Mammary epithelial cell (primary cell): ENCODE results near the gene CXorf49B.
"Not testable (repeated sequence)": the region's sequence is repeated elsewhere in the genome, so short reads cannot be mapped to it uniquely, and the experiment has no call there.

Source experiments
- EZH2 ChIP-seq: IDR thresholded peaks from 2 replicates; pipeline ENCODE4 v1.6.1; 2012; ENCODE audit warnings: low read length, inconsistent platforms, borderline replicate concordance
- TF ChIP-seq, protein P1 (sequence below), 2 donors: IDR thresholded peaks in 1 of 2; conservative IDR thresholded peaks in 1 of 2; 2 replicates each; pipeline ENCODE4 v1.5.1; 2011 to 2012; ENCODE audit warnings: inconsistent platforms in 2 of 2, low read length in 2 of 2, mild to moderate bottlenecking in 2 of 2, control low read depth in 1 of 2, low read depth in 1 of 2; ENCODE audit not compliant: insufficient read depth in 1 of 2; ENCODE audit errors: extremely low read depth in 1 of 2

GRCh38 chrX:71719195-71719594, 44.0 kb upstream of the CXorf49B start:
- TF ChIP-seq, protein P1, sequence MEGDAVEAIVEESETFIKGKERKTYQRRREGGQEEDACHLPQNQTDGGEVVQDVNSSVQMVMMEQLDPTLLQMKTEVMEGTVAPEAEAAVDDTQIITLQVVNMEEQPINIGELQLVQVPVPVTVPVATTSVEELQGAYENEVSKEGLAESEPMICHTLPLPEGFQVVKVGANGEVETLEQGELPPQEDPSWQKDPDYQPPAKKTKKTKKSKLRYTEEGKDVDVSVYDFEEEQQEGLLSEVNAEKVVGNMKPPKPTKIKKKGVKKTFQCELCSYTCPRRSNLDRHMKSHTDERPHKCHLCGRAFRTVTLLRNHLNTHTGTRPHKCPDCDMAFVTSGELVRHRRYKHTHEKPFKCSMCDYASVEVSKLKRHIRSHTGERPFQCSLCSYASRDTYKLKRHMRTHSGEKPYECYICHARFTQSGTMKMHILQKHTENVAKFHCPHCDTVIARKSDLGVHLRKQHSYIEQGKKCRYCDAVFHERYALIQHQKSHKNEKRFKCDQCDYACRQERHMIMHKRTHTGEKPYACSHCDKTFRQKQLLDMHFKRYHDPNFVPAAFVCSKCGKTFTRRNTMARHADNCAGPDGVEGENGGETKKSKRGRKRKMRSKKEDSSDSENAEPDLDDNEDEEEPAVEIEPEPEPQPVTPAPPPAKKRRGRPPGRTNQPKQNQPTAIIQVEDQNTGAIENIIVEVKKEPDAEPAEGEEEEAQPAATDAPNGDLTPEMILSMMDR (conservative IDR thresholded peaks at IDR 0.05 in 1 of 2, IDR thresholded peaks at IDR 0.05 in 1 of 2; ENCODE audit: extremely low read depth in 1 of 2, insufficient read depth in 1 of 2, low read depth in 1 of 2, low read length in 2 of 2), result not testable (repeated sequence)
- not testable (repeated sequence) for TF ChIP-seq EZH2
